K562 treated with DMSO at 1 percent for 4 hours (cell line): Measurements from ENCODE around the gene DLG1. TPM values are rescaled to one million over a fixed set of nuclear protein-coding genes. Genes with fewer than 3 reads are reported as not detected.

Experiments used
- total RNA-seq: library from RNA; unstranded; fragments of 300-600 nt; gene quantifications from 2 replicates; pipeline ENCODE4 v1.2.3, GENCODE V29; 2022; ENCODE audit not compliant: insufficient read depth

Gene DLG1
- total RNA-seq: 25.3 and 26.9 TPM in 2 replicates

DNA sequence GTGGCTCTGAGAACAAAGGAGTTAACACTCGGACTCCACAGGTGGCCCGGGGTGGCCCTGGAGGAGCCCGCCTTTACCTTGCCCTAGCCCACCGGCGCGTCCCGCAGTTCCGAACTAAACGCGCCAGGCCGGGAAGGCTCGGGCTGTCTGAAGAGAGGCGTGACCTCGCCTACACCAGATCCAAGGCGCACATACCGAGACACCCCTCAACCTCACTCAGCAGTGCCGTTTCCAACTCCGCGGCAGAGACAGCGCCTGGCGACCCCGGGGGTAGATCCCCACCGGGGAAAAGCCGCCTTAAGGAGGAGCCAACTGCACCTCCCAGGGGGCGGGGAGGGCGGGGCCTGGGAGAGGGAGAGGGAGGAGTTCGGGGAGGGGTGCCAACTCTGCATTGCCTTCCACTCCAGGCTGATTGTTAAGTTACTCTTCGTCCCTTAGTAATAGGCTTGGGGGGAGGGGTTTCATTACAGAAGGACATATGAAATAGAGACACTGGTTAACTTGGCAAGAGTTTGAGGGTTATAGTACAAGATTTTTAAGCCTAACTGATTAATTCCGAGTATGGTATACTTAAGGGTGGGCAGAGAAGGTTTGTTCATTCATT is at the start of gene DLG1:
TSS of gene DLG1 (minus strand) at position 272 of the 604 bp plus-strand sequence. CDS start 1,408 bp downstream, outside the sequence.

DNA sequence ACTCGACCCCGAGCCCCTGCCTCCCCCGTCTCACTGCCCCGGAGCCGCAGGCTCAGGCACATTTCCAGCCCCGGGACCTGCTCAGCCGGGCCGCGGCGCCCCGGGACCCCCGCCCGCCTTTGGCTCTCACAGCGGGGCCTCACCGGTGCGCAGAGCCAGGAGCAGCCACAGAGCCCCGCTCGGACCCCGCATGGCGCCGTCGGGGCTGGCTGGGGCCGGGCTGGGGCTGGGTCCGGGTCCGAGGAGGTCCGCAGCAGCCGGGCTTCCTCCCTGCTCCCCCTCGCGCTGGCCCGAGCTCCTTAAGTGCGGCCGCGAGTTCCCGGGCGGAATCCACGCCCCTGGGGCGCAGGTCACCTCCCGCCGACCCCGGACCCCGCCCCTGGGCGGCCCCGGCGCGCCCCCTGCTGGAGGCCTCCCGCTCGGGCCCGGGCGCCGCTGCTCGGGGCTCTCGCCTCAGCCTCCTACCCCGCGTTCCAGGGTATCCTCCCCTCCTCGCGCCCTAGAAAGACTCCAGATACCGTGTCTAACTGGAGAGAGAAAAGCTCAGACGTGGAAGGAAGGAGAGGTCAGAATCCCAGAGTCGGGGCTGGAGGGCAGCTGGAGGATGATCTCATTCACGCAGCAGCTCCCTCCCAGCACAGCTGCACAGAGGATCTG is 268.8 kb downstream of the DLG1 start, which contains the start of gene MELTF:
TSS of gene MELTF (minus strand) at position 307 of the 657 bp plus-strand sequence. CDS start at position 192, 115 bp downstream.

